ENCODE results near the gene TENM4.

GRCh38 chr11:78696177-78696576 lies 744.7 kb downstream of the TENM4 start:
- TF ChIP-seq, protein P1, sequence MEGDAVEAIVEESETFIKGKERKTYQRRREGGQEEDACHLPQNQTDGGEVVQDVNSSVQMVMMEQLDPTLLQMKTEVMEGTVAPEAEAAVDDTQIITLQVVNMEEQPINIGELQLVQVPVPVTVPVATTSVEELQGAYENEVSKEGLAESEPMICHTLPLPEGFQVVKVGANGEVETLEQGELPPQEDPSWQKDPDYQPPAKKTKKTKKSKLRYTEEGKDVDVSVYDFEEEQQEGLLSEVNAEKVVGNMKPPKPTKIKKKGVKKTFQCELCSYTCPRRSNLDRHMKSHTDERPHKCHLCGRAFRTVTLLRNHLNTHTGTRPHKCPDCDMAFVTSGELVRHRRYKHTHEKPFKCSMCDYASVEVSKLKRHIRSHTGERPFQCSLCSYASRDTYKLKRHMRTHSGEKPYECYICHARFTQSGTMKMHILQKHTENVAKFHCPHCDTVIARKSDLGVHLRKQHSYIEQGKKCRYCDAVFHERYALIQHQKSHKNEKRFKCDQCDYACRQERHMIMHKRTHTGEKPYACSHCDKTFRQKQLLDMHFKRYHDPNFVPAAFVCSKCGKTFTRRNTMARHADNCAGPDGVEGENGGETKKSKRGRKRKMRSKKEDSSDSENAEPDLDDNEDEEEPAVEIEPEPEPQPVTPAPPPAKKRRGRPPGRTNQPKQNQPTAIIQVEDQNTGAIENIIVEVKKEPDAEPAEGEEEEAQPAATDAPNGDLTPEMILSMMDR (IDR thresholded peaks at IDR 0.05; ENCODE audit: borderline replicate concordance, extremely low read depth, low read length, poor library complexity, severe bottlenecking), result no peak
- no peak for TF ChIP-seq EZH2 (IDR thresholded peaks at IDR 0.05; ENCODE audit: borderline replicate concordance, low read depth, low read length, severe bottlenecking)

Data from DND-41 (cell line).